B cell (primary cell): ENCODE results near the gene SLC35F3. TPM values are rescaled to one million over a fixed set of nuclear protein-coding genes. Genes with fewer than 3 reads are reported as not detected.
"Not testable (repeated sequence)": the region's sequence is repeated elsewhere in the genome, so short reads cannot be mapped to it uniquely, and the experiment has no call there.

ENCODE experiments used
- ATAC-seq: fragments of 200-7000 bp; cut with Tn5 transposase; one replicate; pipeline ENCODE4 v1.10.0; 2021; ENCODE audit warnings: low read depth, mild to moderate bottlenecking, moderate number of reproducible peaks, moderate library complexity
- CTCF ChIA-PET: fragments of 350-600 bp; sonication (Branson Sonifier 250); formaldehyde crosslinking; loops from one replicate; lab custom pipeline; 2021; ENCODE audit warnings: antibody characterized with exemption, inconsistent platforms; lab: Charles Lee
- POLR2A ChIA-PET: fragments of 350-600 bp; sonication (Branson Sonifier 250); formaldehyde crosslinking; loops from one replicate; lab custom pipeline; 2021; ENCODE audit warnings: antibody characterized with exemption; lab: Charles Lee
- DNase-seq: peaks from one replicate; pipeline ENCODE4 v3.0.0; 2013
- H2AFZ ChIP-seq: 2 replicates; pipeline ENCODE4 v1.6.1; 2012; ENCODE audit warnings: mild to moderate bottlenecking, low read depth, low read length; ENCODE audit not compliant: insufficient read depth, poor library complexity, severe bottlenecking
- H3K27ac ChIP-seq, 2 donors: 1 replicate in 1 of 2; 2 replicates in 1 of 2; pipeline ENCODE4 v1.5.1; 2012 to 2013; ENCODE audit warnings: low read length in 2 of 2, mild to moderate bottlenecking in 2 of 2, moderate library complexity in 1 of 2
- H3K27me3 ChIP-seq, 4 experiments: fragments of 200-600 bp in 1 of 4; sonication (generic) in 1 of 4; replicated peaks in 1 of 4; 1 replicate in 2 of 4; 2 replicates in 2 of 4; pipeline versions ENCODE4 v1.6.1 to v1.7.0; 2013 to 2016; ENCODE audit warnings: low read length in 3 of 4, mild to moderate bottlenecking in 2 of 4, mixed read lengths in 1 of 4, moderate library complexity in 1 of 4; ENCODE audit not compliant: insufficient read depth in 4 of 4, control insufficient read depth in 3 of 4; ENCODE audit errors: control extremely low read depth in 1 of 4
- H3K36me3 ChIP-seq, 2 experiments: replicated peaks in 1 of 2; 1 replicate in 1 of 2; 2 replicates in 1 of 2; pipeline versions ENCODE4 v1.6.1 to v1.7.1; 2013; ENCODE audit warnings: low read length in 1 of 2; ENCODE audit not compliant: insufficient read depth in 2 of 2, control insufficient read depth in 1 of 2; ENCODE audit errors: control extremely low read depth in 1 of 2, extremely low read depth in 1 of 2
- H3K4me1 ChIP-seq, 2 donors: fragments of 200-600 bp in 1 of 2; sonication (generic) in 1 of 2; 1 replicate in 1 of 2; 2 replicates in 1 of 2; pipeline versions ENCODE4 v1.5.1 to v1.6.1; 2013 to 2017; ENCODE audit warnings: low read length in 2 of 2; ENCODE audit not compliant: control insufficient read depth in 2 of 2, insufficient read depth in 2 of 2
- H3K4me2 ChIP-seq: replicated peaks from 2 replicates; pipeline ENCODE3; 2012; ENCODE audit warnings: mild to moderate bottlenecking, low read depth, low read length; ENCODE audit not compliant: poor library complexity, severe bottlenecking
- H3K4me3 ChIP-seq, 5 experiments: fragments of 200-600 bp in 1 of 5; sonication (generic) in 1 of 5; 1 replicate in 3 of 5; 2 replicates in 2 of 5; pipeline versions ENCODE4 v1.5.1 to v1.7.0; 2011 to 2016; ENCODE audit warnings: low read length in 4 of 5, mild to moderate bottlenecking in 4 of 5, low read depth in 2 of 5, control low read depth in 1 of 5, moderate library complexity in 1 of 5; ENCODE audit not compliant: insufficient read depth in 1 of 5; ENCODE audit errors: control extremely low read depth in 1 of 5, extremely low read depth in 1 of 5
- H3K79me2 ChIP-seq: fragments of 200-600 bp; sonication (generic); one replicate; pipeline ENCODE4 v1.6.0; 2016; ENCODE audit warnings: low read length; ENCODE audit not compliant: control insufficient read depth, insufficient read depth
- H3K9ac ChIP-seq: fragments of 200-600 bp; sonication (generic); 2 replicates; pipeline ENCODE4 v1.6.1; 2017; ENCODE audit warnings: mild to moderate bottlenecking, low read length, moderate library complexity
- H3K9me3 ChIP-seq, 3 donors: one replicate each; pipeline versions ENCODE4 v1.6.1 to v1.7.1; 2013; ENCODE audit warnings: low read length in 2 of 3; ENCODE audit not compliant: control insufficient read depth in 2 of 3, insufficient read depth in 1 of 3; ENCODE audit errors: control extremely low read depth in 1 of 3
- H4K20me1 ChIP-seq: 2 replicates; pipeline ENCODE4 v1.6.0; 2012; ENCODE audit warnings: mild to moderate bottlenecking, low read length; ENCODE audit not compliant: insufficient read depth, control insufficient read depth, poor library complexity, severe bottlenecking
- H3K27ac Mint-ChIP-seq: one replicate; pipeline ENCODE4 v1.8.0; 2021; ENCODE audit warnings: mixed read lengths
- H3K27me3 Mint-ChIP-seq: one replicate; pipeline ENCODE4 v1.8.0; 2021; ENCODE audit warnings: mixed read lengths
- H3K4me1 Mint-ChIP-seq: one replicate; pipeline ENCODE4 v1.8.0; 2021; ENCODE audit warnings: mixed read lengths
- H3K4me3 Mint-ChIP-seq: one replicate; pipeline ENCODE4 v1.8.0; 2021; ENCODE audit warnings: mixed read lengths
- H3K9me3 Mint-ChIP-seq: one replicate; pipeline ENCODE4 v1.8.0; 2022; ENCODE audit warnings: mixed read lengths; ENCODE audit not compliant: insufficient read depth
- EZH2 ChIP-seq: IDR thresholded peaks from 2 replicates; pipeline ENCODE4 v1.6.1; 2012; ENCODE audit warnings: borderline replicate concordance, low read depth, mild to moderate bottlenecking, moderate library complexity, low read length; ENCODE audit not compliant: insufficient read depth, poor library complexity, severe bottlenecking
- WGBS: methylation state at CpG from one replicate; pipeline ENCODE4 v1.1.5; 2013; ENCODE audit warnings: missing lambda C conversion rate; ENCODE audit not compliant: insufficient coverage; 5-methylcytosine and 5-hydroxymethylcytosine counted together
- intact Hi-C: fragments of 100-400 bp; cut with micrococcal nuclease; formaldehyde crosslinking; loops from one replicate; pipeline ENCODE4 v1.10.0; 2022
- polyA plus RNA-seq: library from polyadenylated mRNA; depleted of rRNA; stranded (reverse); fragments of >200 nt; gene quantifications from 2 replicates; pipeline ENCODE4 v1.2.3, GENCODE V29; 2012
- total RNA-seq, 2 donors: library from RNA; stranded (reverse); fragments of 120-200 nt in 1 of 2; gene quantifications; 1 replicate in 1 of 2; 2 replicates in 1 of 2; pipeline versions ENCODE4 v1.2.3 to v1.2.4, GENCODE V29; 2013 to 2022
- TF ChIP-seq, protein P1 (sequence below): fragments of 200-600 bp; IDR thresholded peaks from one replicate; pipeline ENCODE4 v1.8.0; 2022; ENCODE audit warnings: antibody characterized with exemption, mild to moderate bottlenecking

SLC35F3 gene
- total and polyA plus RNA-seq, 2 donors (not counting 1 experiment from before 2014, with no cell fraction given): not detected

DNA sequence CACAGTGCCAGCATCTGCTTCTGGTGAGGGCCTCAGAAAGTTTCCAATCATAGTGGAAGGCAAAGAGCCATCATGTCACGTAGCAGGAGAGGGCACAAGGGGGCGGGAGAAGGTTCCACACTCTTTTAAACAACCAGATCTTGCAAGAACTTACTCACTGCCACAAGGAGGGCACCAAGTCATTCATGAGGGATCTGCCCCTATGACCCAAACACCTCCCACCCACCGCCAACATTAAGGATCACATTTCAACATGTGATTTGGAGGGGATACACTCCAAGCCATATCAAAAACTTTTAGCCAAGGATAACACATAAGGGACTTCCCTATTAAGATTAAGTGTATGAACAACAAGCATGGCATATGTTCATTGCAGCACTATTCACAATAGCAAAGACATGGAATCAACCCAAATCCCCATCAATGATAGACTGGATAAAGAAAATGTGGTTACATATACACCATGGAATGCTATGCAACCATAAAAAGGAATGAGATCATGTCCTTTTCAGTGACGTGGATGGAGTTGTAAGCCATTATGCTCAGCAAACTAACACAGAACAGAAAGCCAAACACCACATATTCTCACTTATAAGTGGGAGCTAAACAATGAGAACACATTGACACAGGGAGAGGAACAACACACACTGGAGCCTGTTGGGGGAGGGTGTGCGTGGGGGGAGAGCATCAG lies 19.9 kb upstream of the SLC35F3 start:
- H3K9me3 ChIP-seq: no peaks in the 10 kb centered on the region
- no peak overlapping the region for H3K4me2 ChIP-seq
- no peak overlapping the region for H3K4me3 ChIP-seq
- peaks cover 6% of the 10 kb centered on the region for H3K27me3 Mint-ChIP-seq
- H3K4me1 ChIP-seq: no peaks in the 10 kb centered on the region
- H4K20me1 ChIP-seq: no peaks in the 10 kb centered on the region
- H3K9me3 Mint-ChIP-seq: peaks cover 7% of the 10 kb centered on the region
- no peaks in the 10 kb centered on the region for H3K27me3 ChIP-seq
- intact Hi-C loops: no loop called here
- no peak for TF ChIP-seq EZH2
- TF ChIP-seq, protein P1, sequence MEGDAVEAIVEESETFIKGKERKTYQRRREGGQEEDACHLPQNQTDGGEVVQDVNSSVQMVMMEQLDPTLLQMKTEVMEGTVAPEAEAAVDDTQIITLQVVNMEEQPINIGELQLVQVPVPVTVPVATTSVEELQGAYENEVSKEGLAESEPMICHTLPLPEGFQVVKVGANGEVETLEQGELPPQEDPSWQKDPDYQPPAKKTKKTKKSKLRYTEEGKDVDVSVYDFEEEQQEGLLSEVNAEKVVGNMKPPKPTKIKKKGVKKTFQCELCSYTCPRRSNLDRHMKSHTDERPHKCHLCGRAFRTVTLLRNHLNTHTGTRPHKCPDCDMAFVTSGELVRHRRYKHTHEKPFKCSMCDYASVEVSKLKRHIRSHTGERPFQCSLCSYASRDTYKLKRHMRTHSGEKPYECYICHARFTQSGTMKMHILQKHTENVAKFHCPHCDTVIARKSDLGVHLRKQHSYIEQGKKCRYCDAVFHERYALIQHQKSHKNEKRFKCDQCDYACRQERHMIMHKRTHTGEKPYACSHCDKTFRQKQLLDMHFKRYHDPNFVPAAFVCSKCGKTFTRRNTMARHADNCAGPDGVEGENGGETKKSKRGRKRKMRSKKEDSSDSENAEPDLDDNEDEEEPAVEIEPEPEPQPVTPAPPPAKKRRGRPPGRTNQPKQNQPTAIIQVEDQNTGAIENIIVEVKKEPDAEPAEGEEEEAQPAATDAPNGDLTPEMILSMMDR: no peak
- 83% methylated on average over 1 of the region's 5 CpGs for WGBS
- no peak overlapping the region for H3K27ac ChIP-seq
- ATAC-seq (no peak), DNase-seq (no peak)
- no peak overlapping the region for H3K4me3 Mint-ChIP-seq
- H3K9ac ChIP-seq: no peak overlapping the region
- H3K4me1 Mint-ChIP-seq: no peaks in the 10 kb centered on the region
- no peaks in the 10 kb centered on the region for H3K36me3 ChIP-seq
- no peak overlapping the region for H3K27ac Mint-ChIP-seq
- CTCF ChIA-PET: no interaction called here
- POLR2A ChIA-PET: no interaction called here
- H3K79me2 ChIP-seq: no peaks in the 10 kb centered on the region
- no peak overlapping the region for H2AFZ ChIP-seq

DNA sequence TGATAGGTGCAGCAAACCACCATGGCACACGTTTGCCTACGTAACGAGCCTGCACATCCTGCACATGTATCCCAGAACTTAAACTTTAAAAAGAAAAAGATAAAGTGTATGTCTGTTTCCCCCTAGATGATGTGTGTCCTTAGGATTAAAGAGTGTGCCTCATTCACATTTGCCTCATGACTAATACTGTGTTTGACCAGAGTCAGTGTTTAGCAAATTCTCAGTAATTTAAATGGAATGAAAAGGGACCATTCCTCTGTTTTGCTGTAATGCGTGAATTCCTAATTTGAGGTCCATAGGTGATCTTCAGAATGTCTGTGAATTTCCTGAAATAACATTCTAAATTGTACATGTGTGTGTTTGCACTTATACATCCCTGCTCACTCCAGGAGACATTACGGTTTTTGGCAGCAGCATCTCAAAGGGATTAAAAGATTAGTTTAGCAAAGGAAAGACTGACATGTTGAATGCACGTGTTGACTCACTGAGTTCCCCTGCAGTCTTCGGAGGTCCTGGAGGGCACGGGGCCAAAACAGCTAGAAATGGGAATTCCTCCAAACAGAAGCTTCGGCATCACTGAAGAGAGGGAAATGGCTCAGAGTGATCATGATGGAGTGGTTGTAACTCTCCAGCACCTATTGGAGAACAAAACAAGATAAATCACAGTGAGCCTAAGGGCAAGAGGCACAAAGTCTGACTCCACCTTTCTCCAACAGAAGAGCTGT lies 19.1 kb upstream of the SLC35F3 start:
- no peak overlapping the region for H3K4me3 Mint-ChIP-seq
- Histone ChIP-seq H3K79me2 (no peaks in the 10 kb centered on the region), H3K4me2 (no peak overlapping the region), H3K4me1 (no peaks in the 10 kb centered on the region), H3K27me3 (no peaks in the 10 kb centered on the region), H3K9me3 (peaks cover 0 to 3% (median 0%) of the 10 kb centered on the region in 3 donors), H4K20me1 (no peaks in the 10 kb centered on the region), H3K27ac (no peak overlapping the region), H3K9ac (no peak overlapping the region), H3K36me3 (no peaks in the 10 kb centered on the region), H3K4me3 (no peak overlapping the region), H2AFZ (no peak overlapping the region)
- intact Hi-C loops: no loop called here
- ChIA-PET CTCF (no interaction called here), POLR2A (no interaction called here)
- H3K9me3 Mint-ChIP-seq: peaks cover 8% of the 10 kb centered on the region
- H3K27ac Mint-ChIP-seq: no peak overlapping the region
- H3K27me3 Mint-ChIP-seq: peaks cover 6% of the 10 kb centered on the region
- TF ChIP-seq EZH2: no peak
- TF ChIP-seq, protein P1: no peak
- no peaks in the 10 kb centered on the region for H3K4me1 Mint-ChIP-seq
- DNase-seq (no peak), ATAC-seq (no peak)
- WGBS: 75% methylated on average over 4 of the region's 9 CpGs

DNA sequence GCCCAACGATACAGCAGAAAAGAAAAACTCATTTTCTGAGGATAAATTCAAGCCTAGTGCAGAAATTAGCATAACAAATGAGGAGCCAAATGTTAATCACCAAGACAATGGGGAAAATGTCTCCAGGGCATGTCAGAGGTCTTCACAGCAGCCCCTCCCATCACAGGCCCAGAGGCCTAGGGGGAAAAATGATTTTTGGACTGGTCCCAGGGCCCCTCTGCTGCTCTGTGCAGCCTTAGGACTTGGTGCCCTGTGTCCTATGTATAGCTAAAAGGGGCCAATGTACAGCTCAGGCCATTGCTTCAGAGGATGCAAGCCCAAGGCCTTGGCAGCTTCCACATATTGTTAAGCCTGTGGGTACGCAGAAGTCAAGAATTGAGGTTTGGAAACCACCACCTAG lies 13.3 kb upstream of the SLC35F3 start:
- not testable (repeated sequence) for H3K4me1 Mint-ChIP-seq, H3K9me3 Mint-ChIP-seq

More for the DNA sequence above, 13.3 kb upstream of the SLC35F3 start:
- intact Hi-C loops, H2AFZ ChIP-seq, H3K4me2 ChIP-seq, CTCF ChIA-PET, H3K27ac ChIP-seq, POLR2A ChIA-PET, DNase-seq, ATAC-seq, H3K27ac Mint-ChIP-seq, H3K4me3 ChIP-seq, H3K9ac ChIP-seq, H3K27me3 ChIP-seq, H3K9me3 ChIP-seq, H3K4me1 ChIP-seq, H3K79me2 ChIP-seq, H4K20me1 ChIP-seq, H3K4me3 Mint-ChIP-seq, H3K36me3 ChIP-seq, H3K27me3 Mint-ChIP-seq: not testable (repeated sequence)
- 85% methylated on average over 2 of the region's 2 CpGs for WGBS
